Endometrial microvascular endothelial cells (primary cell): ENCODE data around the gene IMPA2. TPM values are rescaled to one million over a fixed set of nuclear protein-coding genes. Genes with fewer than 3 reads are reported as not detected.

Experiments
- total RNA-seq: library from RNA; depleted of rRNA; stranded (reverse); fragments of >200 nt; gene quantifications from one replicate; pipeline ENCODE4 v1.2.3, GENCODE V29; 2015; ENCODE audit errors: inconsistent ontology term

Gene IMPA2
- total RNA-seq, 1 donor from 2014 or later = 3.5 TPM

Other genes with a start within 250 kb of the IMPA2 start
- gene CHMP1B, start 130.1 kb upstream of the IMPA2 start, total RNA-seq = 29.7 TPM
- 33.8 TPM for gene MPPE1, start 73.2 kb upstream of the IMPA2 start, total RNA-seq
- not detected for gene ANKRD62, start 112.3 kb downstream of the IMPA2 start, total RNA-seq